GDM1 (cell line): ENCODE measurements around the gene ARHGAP40.

Source experiments
- DNase-seq: peaks from one replicate; lab custom pipeline; 2025; lab: John Stamatoyannopoulos, UW

The ARHGAP40 gene

DNA sequence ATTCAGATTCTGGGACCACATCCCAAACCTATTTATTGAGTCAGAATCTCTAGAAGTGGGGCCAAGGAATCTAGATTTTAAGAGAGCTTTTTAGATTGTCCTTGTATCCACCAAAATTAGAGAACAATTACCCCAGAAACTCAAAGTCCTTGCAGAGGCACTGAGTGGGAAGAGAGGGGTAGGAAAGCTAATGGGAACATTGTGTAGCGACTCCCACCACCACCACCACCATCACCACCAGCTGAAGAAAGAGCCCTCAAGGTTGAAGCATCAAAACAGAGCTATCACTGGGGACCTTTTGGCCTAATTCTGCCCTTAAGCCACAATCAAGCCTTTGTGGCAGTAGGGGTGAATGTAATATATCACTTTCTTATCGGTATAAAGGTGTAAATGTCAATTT lies 83.7 kb downstream of the ARHGAP40 start:
- no peak for DNase-seq

DNA sequence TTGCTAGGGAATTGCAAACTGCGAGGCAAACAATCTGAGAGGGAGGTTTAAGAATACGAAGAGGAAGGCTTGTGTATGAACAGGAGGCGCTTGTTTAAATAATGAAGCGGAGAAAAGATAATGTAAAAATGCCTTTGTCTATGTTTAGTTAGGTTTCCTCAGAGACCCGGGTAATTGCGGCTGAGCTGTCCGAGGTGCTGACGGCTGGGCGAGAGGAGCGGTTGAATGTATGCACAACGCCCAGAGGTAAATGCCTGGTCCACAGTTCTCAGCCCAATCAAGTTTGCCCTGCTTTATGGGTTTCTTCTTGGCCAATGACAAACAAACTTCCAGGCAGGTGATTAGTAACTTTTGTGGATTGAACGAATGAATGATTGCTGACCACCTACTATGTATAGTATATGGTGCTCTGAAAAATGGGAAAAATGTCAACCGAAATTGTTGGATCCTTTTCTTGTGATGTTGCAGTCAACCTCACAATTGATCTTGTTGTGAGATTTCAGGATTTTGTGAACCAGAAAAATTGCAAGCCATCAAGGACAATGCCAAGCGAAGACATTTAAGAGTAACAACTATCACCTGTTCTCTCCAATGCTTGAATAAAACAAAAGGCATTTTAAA lies 84.4 kb downstream of the ARHGAP40 start:
- DNase-seq = peak; percentile 11

- peak; percentile 35 for DNase-seq
Observed at GRCh38 chr20:38692436-38693411, 91.1 kb downstream of the ARHGAP40 start.

DNA sequence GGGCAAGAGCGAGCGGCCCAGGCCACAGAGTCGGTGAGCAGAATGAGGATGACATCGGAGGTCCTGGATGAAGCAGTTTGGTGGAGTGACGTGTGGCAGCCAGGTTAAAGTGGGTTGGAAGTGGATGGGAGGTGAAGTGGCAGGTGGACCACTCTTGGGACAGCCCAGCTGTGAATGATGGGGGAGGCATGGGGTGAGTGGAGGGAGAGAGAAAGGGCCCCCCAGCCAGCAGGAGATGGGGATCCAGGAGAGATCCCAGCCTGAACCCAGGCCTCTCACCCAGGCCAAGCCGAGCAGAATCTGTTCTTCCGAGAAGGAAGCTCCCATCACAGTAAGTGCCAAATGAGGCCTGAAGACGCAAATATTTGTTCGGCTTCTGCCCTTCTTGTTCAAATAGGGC lies 95.7 kb downstream of the ARHGAP40 start:
- DNase-seq = no peak

DNA sequence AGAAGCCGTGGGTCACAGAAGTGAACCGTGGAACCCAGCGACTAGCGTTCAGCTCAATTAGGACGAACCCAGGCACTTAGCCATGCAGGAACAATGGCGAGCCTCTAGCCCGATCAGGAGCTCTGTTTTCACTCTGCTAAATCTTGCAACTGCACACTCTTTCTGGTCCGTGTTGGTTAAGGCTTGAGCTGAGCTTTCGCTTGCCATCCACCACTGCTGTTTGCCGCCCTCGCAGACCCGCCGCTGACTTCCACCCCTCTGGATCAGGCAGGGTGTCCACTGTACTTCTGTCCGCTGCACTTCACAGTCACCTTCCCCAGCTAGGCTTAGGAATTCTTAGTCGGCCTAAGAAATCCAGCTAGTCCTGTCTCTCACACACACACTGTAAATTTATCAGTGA lies 96.9 kb downstream of the ARHGAP40 start:
- no peak for DNase-seq

DNA sequence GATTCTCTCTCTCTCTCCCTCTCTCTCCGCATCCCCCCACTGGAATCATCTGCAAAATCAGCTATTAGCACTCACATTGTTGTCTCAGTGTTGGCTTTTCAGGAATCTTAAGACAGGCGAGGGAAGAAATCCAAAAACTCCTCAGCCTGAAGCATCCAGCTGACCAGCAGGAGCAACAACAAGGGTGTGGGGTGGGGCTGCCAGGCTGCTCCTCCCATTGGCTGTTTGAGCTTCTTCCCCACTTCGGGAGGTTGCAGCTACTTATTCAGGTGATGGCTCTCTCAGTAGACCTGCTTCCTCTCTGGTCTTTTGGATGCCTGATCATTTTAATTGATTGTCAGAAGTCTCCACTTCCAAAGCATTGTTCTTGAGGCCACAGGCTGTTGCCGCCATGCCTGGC lies 98.5 kb downstream of the ARHGAP40 start:
- DNase-seq = no peak
